SIG-M5 treated with dmso at 0.1 percent for 504 hours (cell line): ENCODE measurements around the gene DCAF5.
A peak's percentile ranks its signal among the peaks of the same experiment; 100 is the strongest.

Source experiments
- DNase-seq: peaks from one replicate; lab custom pipeline; 2025; ENCODE audit not compliant: unreplicated experiment; lab: John Stamatoyannopoulos, UW

DCAF5 gene

DNA sequence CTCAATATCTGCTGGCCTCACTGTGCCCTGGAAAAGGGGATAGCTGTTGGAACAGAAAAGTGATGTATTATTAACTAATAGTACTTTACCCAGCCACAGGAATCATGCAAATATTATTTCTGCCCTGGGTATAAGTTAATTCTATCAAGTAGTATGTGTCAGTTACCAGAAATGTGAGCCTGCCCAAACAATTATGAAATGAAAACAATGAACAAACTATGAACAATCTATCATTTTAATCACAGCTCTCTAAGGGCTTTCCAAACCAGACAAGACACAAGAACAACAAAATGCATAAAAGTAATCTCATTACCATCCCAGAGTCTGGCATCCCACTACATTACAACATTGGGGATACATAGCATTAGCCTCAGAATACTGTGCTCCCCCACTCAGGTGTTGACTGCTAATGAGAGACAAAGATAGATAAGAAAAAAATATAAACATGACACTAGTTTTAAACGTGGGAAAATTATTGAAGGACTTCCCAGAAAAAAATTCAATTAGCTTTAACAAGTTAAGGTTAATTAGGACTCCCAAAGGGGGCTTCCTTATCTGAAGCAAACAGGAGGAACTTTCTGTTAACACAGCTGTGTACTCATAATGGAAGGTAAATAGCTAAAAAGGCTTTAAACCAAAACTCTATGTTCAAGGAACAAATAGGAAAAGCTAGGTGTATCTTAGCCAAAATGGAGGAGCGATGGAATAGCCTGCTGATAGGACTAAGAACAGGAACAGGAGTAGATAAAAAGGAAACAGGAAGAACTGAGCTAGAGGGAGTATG, 3.3 kb downstream of the DCAF5 start:
- DNase-seq = no peak

DNA sequence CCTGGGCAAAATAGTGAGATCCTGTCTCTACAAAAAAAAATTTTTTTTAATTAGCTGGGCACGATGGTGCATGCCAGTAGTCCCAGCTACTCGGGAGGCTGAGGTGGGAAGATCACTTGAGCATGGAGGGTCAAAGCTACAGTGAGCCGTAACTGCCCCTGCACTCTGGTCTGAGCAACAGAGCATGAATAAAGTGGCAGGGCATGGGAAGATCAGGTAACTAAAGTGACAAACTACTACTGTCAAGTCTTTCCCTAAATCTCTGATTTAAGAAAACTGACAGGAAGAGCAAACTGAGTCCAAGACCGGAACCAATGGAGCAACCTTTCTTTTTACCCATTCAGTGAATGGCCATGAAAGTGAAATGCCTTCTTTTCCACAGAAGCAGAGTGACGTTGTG, 10.8 kb downstream of the DCAF5 start:
- DNase-seq = no peak

DNA sequence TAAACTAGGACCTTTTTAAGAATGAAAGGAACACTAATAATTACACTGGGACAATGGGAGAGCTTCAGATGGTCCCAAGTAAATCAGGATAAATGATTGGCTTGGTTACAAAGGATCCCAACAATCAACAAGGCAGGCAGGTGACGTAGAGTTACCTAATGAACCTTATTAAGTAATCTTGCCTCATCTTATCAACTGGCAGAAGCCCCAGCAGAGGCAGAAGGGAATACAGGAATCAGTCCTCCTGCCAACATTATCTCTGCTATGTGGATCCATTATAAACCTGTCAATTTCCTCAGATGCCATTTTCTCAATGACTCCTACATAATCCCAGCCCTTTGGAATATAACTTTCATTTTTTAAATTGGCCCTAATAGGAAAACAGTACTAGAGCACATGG, 11.4 kb downstream of the DCAF5 start:
- DNase-seq = no peak

DNA sequence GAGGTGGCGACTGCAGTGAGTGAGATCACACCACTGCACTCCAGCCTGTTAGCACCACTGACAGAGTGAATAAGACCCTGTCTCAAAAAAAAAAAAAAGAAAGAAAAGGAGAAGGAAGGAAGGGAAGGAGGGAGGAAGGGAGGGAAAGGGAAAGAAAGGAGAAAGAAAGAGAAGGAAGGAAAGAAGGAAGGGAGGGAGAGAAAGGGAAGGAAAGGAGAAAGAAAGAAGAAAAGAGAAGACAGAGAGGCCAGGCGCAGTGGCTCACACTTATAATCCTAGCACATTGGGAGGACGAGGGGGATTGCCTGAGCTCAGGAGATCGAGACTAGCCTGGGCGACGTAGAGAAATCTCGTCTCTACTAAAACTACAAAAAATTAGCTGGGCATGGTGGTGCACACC, 13.2 kb downstream of the DCAF5 start:
- no peak for DNase-seq

DNA sequence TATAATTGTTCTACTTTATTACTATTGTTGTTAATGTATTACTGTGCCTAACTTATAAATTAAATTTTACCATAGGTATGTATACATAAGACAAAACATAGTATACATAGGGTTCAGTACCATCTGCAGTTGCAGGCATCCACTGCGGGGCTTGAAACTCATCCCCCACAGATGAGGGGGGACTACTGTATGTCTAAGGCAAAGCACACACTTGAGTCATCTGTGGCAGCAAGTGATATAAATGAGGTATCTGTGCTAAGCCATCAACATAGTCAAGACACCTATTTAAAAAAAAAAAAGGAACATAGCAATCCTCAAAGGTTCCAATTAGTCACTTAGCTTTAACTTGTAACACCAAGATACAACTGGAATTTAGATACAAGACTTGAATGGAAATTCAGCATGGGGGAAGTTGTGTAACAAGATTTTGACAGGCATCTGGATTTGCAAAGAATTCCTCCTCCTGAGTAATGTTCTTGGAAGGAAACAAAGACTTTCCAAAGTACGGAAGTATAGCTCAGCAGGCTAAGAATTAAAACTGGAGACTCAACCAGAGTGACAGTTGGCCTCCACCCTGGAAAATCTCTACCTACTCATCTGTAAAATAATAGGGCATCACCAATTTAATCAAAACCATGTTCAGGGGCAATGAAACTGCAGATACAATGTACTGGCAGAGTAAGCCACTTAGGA, 14.9 kb downstream of the DCAF5 start:
- no peak for DNase-seq

DNA sequence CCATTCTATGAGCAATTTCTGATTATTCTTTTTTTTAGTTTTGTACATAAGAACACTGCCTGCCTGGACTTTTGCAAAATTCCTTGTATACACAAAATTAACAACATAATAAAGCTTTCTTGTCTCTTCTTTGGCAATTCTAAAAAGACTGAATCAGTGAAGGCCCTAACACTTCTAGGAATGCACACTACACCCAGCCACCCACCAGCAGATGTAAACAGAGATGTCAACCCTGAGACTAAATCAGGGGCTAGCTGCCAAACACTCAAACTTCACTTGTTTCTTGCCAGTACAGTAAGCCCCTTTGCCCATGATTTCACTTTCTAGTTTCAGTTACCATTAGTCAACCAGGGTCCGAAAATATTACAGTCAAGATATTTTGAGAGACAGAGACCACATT, 15.5 kb downstream of the DCAF5 start:
- DNase-seq = no peak

DNA sequence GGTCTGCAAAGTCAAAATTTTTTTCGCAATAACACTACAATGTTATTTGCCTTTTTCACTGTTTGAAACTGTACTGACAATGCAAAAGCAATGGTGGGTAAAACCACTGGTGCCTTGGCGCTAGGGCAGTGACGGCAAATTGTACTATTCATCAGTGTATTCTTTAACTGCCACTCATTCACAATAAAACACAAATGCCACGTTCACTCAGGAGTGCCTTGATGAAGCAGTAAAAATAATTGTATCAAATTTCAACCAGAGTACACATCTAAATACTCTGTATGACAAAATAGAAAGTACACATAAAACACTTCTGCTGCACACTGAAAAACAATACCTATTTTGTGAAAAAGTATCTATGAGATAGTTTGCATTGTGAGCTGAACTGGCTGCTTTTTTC, 17.8 kb downstream of the DCAF5 start:
- no peak for DNase-seq

DNA sequence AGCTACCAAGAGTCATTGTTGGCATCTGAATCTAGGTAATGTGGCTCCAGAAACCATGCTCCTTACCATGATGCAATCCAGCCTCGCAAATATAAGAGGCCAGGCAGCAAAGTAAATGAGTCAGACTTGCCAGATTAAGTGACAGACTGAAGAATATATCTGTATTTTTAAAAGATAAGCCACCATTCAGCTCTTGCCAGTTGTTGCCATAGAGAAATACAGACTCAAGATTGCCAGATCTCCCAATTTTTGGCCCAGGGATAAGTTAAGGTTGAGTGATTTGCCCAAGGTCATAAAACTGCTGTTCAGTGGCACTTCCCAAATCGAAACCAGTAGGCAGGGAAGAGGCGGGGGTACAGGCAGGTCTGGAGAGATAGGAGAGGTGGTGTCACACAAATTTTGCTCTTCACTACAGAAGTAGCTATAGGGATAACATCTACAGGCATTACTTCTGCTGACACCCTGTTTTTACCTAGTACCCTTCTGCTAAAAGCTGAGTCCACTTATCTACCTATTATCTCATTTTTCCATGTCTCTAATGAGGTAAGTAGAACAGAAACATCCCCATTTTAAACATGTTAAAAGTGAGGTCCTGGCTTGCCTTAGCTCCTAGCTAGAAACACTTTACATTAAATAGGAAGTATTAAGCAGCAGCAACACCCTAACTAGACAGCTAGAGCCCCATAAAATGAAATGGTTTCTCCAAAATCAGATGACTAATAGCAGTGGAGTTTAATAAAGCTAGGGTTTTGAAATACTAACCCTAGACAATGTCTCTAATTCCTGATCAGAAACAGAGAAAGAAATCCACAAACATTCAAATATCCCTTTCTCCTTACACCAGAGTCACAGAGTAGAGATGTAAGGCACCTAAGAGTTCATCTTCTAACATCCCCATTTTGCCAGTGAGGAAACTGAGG, 19.5 kb downstream of the DCAF5 start:
- DNase-seq = peak; percentile 53

DNA sequence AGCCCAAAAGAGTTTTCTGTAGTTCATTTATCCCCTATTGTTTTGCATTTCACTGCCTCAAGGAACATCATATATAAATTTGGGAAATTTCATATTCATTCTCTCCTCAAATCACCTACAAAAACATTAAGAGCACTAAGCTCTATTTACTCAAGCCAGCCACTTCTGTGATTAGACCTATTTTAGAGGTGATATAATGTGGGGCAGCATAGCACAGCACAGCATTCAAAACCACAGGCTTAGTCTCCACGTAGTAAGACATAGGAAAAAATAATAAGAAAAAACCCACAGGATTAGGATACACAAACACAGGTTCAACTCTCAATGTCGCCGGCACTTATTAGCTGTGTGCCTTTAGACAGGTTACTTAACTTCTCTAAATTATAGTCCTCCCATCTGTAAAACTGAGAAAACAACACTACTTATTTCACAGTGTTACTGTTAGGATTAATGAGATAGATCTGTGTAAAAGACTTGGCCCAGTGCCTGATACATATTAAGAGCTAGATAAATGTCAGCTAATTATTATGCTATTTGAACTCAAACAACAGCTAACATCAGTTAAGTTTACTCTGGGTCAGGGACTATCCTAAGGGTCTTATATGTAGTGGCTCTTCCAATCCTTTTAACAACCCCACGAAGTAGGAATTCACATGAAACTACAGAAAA, 20.3 kb downstream of the DCAF5 start:
- no peak for DNase-seq

DNA sequence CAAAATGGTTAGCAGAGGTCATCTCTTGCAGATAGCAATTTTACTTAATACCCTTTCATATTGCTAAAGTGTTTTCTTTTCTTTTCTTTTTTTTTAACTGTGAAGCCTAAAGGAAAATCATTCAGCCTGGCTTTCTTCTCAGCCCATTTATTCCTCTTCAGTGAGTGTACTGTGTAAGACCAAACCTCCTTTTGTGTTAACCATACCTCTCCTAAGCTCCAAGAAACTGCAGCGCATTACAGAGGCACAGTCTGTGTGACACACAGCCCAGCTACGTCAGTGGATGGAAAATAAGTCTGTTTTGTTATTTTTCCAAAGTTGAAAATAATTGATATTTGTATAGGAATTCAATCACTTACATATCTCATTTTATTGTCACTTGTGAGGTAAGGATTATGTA, 21.7 kb downstream of the DCAF5 start:
- no peak for DNase-seq

DNA sequence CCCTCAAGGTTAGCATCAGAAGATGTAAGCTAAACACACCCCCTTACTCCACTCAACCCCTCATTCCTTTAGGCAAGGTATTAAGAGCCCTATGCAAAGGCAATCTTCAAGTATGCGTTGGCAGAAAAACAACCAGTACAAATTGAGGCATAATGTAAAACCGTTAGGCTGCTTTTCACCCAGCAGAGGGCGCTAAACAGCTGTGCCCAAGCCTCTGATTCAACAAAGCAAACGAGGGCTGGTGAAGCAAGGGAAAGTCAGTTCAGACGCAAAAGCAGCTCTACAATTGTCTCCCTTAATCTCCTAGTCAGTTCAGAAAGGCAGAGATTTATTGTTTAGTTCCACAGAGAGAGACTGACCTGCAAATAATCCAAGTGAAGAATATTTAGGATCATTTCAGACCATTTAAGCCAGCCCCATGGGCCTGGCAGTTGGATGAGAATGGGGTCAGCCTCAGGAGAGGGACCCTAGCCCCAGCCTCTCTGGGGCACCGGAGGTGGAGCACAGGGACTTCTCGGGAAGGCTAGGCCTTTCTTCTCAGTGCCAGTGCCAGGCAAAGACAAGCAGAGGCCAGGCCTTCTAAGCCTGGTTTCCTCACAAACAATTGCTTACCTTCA, 23.5 kb downstream of the DCAF5 start:
- DNase-seq = peak; percentile 81

DNA sequence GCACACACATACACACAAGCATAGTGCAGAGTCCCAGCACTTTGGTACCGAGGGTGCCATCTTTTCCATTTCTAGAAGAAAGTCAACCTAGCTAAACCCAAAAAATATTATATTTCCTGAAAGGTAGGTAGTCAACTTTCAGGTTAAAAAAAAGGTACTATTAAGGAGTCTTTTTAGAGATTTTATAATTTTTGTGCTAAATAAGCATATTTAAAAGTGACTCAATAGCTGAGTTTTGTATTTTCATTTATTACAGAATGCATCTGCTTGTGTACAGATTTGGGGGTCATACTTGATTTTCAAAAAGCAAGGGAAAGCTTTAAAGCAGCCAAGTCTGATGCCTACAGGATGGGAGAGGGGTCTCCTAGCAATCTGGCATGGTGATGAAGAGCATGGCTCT, 34.6 kb downstream of the DCAF5 start:
- no peak for DNase-seq

DNA sequence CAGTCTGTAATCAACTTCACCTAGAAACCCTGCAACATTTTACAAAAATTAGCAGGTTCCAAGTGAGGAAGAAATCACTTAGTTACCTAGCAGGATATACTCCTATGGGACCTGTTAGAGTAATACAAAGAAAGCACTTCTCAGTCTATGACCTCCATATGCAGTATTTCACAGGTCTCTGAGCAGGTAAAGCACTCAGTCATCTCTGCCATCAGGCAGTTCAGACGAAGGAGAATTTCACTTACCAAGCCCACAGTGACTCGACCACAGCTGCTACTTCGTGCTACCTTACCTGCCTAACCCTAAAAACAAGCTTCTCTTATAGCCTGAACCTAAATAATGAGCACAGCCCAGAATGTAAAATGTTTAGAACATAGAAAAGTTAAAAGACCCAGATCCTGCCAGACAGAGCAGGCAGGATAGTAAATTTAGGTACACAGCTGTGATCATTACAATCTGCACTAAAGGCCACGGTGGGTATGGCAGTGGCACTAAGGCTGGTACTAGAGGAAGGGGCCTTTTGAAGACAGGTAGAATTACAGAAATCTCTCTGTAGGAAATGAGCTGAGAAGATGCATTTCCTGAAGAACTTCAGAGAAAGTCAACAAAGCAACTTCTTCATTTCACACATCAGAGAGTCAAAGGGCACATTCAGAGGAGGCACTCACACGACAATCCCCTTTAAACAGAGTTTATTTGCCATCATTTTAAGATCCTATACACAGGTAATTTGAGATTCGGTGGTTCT, 35.7 kb downstream of the DCAF5 start:
- no peak for DNase-seq

DNA sequence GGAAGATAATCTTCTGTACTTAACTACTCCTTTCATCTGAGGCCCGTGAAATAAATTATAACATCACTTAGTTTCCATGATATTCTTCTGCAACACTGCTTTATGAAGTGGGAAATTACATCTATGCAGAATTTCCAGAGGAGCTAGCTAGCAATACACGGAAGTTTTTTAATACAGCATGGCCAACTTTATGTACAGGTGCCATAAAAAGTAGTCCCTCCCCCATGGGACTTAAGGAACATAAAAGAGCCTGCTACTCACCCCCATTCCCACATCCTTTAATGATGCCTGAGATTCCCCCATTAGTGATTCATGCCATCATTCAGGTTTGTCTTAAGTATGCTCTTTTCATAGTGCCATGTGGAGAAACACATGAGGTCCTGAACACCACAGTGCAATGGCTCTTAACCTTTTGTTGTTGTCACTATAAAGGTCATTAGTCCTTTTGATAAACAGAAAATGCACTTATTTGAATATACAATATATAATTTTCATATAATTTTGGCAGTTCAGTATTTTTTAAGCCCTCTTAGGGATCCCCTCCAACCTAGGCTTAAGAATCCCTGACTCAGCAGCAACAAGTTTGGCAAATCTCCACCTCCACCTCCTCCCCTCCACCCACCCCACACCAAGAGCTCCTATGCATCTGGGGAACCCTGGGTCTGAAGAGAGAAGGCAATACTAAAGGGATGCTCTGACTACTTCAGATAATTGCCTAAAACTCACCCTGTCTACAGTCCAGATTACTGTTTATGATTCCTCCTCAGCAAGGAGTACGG, 37.3 kb downstream of the DCAF5 start:
- no peak for DNase-seq

DNA sequence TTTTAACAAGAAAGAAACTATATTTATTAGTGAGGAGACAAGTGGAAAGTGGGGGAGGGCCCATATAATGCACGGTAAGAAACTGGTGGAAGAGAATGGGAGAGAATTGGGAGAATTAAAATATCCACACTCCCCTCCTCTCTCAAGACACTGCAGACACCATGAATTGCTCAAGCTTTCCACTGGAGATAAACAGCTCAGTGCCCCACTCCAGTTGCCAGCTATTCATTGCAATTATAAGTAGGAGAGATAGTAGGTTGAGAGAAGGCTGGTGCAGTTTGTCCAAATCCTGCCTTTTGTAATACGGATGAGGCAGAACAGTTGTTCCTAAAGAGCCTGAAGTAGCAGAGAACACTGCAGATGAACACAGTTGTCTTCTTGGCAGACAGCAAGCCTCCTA, 38.2 kb downstream of the DCAF5 start:
- no peak for DNase-seq

DNA sequence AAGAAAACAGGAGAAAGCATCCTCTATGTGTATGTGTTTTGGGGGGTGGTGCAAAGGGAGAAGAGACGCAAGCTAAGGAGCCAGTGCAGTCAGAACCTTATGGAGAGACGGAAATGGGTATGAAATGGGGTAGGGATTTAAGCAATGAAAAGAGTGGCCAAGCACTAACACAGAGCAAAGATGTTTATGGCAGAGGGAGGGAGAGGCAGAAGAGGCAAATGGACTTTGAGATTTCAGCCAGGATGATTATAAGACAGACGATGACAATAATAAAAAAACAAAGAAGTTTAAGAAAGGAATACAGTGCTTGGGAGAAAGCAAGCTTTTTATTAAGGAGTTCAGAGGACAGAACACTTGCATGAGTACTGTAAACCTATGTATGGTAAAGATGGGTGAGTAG, 44.6 kb downstream of the DCAF5 start:
- no peak for DNase-seq

DNA sequence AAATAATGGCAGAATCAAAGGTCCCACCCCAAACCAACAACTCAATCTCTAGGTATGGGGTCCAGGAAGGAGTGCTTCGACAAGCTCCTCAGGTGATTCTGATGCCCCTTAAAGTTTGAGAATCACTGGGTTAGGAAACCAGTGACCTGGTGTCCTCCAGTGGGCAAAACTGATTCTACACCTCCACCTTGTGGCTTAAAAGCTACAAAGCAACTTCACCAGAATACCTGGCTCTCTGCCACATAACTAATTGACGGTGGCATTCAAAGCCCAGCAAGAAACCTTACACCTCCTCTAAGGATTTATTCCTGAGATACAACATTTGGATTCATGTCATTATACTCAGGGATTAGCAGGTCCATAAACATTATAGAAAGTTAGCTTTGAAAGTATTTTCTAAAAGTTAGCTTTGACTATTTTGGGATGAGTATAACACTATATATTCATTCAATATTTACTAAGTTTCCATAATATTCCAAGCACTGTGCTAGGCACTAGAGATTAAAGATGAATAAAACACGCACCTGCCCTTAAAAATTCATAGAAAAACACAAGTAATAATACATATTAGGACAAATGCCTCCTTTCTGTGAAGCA, 45.4 kb downstream of the DCAF5 start:
- peak; percentile 36 for DNase-seq

DNA sequence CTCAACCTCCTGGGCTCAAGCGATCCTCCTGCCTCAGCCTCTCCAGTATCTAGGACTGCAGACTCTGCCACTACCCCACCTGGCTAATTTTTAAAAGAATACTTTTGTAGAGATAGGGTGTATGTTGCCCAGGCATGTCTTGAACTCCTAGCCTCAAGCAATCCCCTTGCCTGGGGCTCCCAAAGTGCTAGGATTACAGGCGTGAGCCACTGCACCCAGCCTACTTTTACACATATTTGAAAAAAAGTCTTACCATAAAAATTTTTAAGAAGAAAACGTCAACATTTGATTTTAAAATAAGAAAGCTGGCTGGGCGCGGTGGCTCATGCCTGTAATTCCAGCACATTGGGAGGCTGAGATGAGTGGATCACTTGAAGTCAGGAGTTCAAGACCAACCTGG, 46.5 kb downstream of the DCAF5 start:
- no peak for DNase-seq

DNA sequence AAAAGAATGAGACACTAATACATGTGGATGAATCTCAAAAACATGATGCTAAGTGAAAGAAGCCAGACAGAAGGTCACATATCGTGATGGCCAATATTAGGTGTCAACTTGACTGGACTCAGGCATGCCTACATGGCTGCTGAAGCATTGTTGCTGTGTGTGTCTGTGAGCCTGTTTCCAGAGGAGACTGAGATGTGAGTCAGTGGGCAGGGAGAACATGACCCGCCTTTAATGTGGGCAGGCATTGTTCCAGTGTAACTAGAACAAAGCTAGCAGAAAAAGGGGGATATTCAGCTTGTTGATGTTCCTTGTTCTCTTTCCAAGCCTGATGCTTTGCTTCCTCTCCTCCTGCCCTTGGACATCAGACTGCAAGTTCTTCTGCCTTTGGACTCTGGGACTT, 47.6 kb downstream of the DCAF5 start:
- DNase-seq = no peak
